Measurements from ENCODE around the gene KCTD11. TPM values are rescaled to one million over a fixed set of nuclear protein-coding genes. Genes with fewer than 3 reads are reported as not detected.

The KCTD11 gene
- total RNA-seq, 1 experiment from 2014 or later: 3.8 TPM

DNA sequence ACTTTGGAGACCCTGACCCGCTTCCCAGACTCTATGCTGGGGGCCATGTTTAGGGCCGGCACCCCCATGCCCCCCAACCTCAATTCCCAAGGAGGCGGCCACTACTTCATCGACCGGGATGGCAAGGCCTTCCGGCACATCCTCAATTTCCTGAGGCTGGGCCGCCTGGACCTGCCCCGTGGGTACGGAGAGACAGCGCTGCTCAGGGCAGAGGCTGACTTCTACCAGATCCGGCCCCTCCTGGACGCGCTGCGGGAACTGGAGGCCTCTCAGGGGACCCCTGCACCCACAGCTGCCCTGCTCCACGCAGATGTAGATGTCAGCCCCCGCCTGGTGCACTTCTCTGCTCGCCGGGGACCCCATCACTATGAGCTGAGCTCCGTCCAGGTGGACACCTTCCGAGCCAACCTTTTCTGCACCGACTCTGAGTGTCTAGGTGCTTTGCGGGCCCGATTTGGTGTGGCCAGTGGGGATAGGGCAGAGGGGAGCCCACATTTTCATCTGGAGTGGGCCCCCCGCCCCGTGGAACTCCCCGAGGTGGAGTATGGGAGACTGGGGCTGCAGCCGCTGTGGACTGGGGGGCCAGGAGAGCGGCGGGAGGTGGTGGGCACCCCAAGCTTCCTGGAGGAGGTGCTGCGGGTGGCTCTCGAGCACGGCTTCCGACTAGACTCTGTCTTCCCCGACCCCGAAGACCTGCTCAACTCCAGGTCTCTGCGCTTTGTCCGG lies 1.1 kb downstream of the KCTD11 start:
- H3K9me3 ChIP-seq (ENCODE audit: low read depth, low read length, poor library complexity, severe bottlenecking): no peaks in the 10 kb centered on the region
- intact Hi-C loops (cut with micrococcal nuclease; ENCODE audit: unreplicated experiment): loop anchor here (10.0 kb wide), 1 partner anchor 132 kb away; the partner anchor contains the start of genes POLR2A and SLC35G6
- POLR2A ChIA-PET (ENCODE audit: low non-redundant PET): no interaction called here
- H3K27ac ChIP-seq (ENCODE audit: low read depth, low read length, poor library complexity, severe bottlenecking): no peak overlapping the region
- peak overlapping the region; percentile 93 for H3K4me3 ChIP-seq (ENCODE audit: low read depth, low read length, poor library complexity, severe bottlenecking)
- CTCF ChIA-PET: no interaction called here
- H3K4me1 ChIP-seq (ENCODE audit: insufficient read depth, low read length, poor library complexity, severe bottlenecking): peaks cover 38% of the 10 kb centered on the region
- BruUV-seq (replicated peaks): no TSS peak
- no peak for TF ChIP-seq EZH2 (IDR thresholded peaks at IDR 0.05; ENCODE audit: borderline replicate concordance, low read depth, low read length, poor library complexity, severe bottlenecking)
- TF ChIP-seq, protein P1, sequence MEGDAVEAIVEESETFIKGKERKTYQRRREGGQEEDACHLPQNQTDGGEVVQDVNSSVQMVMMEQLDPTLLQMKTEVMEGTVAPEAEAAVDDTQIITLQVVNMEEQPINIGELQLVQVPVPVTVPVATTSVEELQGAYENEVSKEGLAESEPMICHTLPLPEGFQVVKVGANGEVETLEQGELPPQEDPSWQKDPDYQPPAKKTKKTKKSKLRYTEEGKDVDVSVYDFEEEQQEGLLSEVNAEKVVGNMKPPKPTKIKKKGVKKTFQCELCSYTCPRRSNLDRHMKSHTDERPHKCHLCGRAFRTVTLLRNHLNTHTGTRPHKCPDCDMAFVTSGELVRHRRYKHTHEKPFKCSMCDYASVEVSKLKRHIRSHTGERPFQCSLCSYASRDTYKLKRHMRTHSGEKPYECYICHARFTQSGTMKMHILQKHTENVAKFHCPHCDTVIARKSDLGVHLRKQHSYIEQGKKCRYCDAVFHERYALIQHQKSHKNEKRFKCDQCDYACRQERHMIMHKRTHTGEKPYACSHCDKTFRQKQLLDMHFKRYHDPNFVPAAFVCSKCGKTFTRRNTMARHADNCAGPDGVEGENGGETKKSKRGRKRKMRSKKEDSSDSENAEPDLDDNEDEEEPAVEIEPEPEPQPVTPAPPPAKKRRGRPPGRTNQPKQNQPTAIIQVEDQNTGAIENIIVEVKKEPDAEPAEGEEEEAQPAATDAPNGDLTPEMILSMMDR (conservative IDR thresholded peaks at IDR 0.05; ENCODE audit: low read depth, low read length): no peak
- no peaks in the 10 kb centered on the region for H3K27me3 ChIP-seq (replicated peaks; ENCODE audit: insufficient read depth, low read depth, low read length, poor library complexity)
- no peaks in the 10 kb centered on the region for H3K36me3 ChIP-seq (ENCODE audit: insufficient read depth, low read length, poor library complexity, severe bottlenecking)
- no peak for DNase-seq (ENCODE audit: low spot score)

DNA sequence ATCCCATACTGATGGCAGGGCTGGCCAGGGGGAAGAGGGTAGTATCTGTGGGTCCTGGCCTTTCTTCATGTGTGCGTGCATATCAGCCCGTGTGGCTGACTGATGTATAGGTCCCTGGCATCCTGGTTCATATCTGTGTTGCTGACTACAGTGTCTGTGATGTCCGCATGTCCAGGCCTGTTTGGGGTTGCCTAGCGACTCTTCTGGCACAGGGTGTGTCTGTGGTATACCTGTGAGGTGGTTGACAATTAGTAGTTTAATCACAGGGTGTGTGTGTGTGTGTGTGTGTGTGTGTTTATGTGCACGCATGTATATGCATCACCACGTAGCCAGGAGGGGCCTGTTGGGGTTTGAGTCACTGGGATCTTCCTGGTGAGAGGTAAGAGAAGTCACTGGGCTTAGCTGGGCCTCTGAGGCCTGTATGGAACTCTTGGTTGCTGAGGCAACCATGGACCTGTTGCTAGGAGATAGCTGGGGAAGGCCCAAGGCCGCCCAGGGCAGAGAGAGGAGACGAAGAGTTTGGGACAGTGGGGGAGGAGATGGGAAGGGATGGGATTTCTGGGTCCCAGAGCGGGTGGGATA lies 2.4 kb downstream of the KCTD11 start:
- peaks cover 33% of the 10 kb centered on the region for H3K4me1 ChIP-seq (ENCODE audit: insufficient read depth, low read length, poor library complexity, severe bottlenecking)
- intact Hi-C loops (cut with micrococcal nuclease; ENCODE audit: unreplicated experiment): loop anchor here (10.0 kb wide), 1 partner anchor 130 kb away; the partner anchor contains the start of genes POLR2A and SLC35G6
- no peaks in the 10 kb centered on the region for H3K36me3 ChIP-seq (ENCODE audit: insufficient read depth, low read length, poor library complexity, severe bottlenecking)
- CTCF ChIA-PET: interaction anchor here (1.0 kb wide), 1 partner anchor 206 kb away, joined by 3 read pairs; no protein-coding TSS in a partner anchor
- H3K27me3 ChIP-seq (replicated peaks; ENCODE audit: insufficient read depth, low read depth, low read length, poor library complexity): no peaks in the 10 kb centered on the region
- DNase-seq (ENCODE audit: low spot score): peak; percentile 43
- TF ChIP-seq, protein P1 (conservative IDR thresholded peaks at IDR 0.05; ENCODE audit: low read depth, low read length): no peak
- TF ChIP-seq EZH2 (IDR thresholded peaks at IDR 0.05; ENCODE audit: borderline replicate concordance, low read depth, low read length, poor library complexity, severe bottlenecking): no peak
- BruUV-seq (replicated peaks): no TSS peak
- H3K4me3 ChIP-seq (ENCODE audit: low read depth, low read length, poor library complexity, severe bottlenecking): no peak overlapping the region
- no peaks in the 10 kb centered on the region for H3K9me3 ChIP-seq (ENCODE audit: low read depth, low read length, poor library complexity, severe bottlenecking)
- POLR2A ChIA-PET (ENCODE audit: low non-redundant PET): no interaction called here
- no peak overlapping the region for H3K27ac ChIP-seq (ENCODE audit: low read depth, low read length, poor library complexity, severe bottlenecking)

DNA sequence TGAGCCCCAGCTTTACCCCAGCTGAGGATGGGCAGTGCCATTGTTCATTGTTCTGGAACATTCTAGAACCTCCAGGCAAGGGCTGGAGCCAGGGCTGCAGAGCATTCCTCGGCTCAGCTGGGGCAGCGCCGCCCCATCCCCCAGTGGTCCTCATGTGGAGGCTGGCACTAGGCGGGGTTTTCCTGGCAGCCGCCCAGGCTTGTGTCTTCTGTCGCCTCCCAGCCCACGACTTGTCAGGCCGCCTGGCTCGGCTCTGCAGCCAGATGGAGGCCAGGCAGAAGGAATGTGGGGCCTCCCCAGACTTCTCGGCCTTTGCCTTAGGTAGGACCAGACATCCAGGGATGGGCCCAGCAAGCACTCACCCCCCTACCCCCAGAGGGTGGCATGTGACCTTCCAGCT lies 3.1 kb downstream of the KCTD11 start, which contains the start of gene TMEM95:
TSS of gene TMEM95 (plus strand) at position 104 of the 400 bp plus-strand sequence. CDS start at position 153, 49 bp downstream.
- Histone ChIP-seq H3K9me3 (ENCODE audit: low read depth, low read length, poor library complexity, severe bottlenecking) (no peaks in the 10 kb centered on the region), H3K27me3 (replicated peaks; ENCODE audit: insufficient read depth, low read depth, low read length, poor library complexity) (no peaks in the 10 kb centered on the region), H3K4me1 (ENCODE audit: insufficient read depth, low read length, poor library complexity, severe bottlenecking) (peaks cover 27% of the 10 kb centered on the region), H3K27ac (ENCODE audit: low read depth, low read length, poor library complexity, severe bottlenecking) (no peak within 1 kb of the TSS), H3K4me3 (ENCODE audit: low read depth, low read length, poor library complexity, severe bottlenecking) (no peak within 1 kb of the TSS), H3K36me3 (ENCODE audit: insufficient read depth, low read length, poor library complexity, severe bottlenecking) (no peaks in the 10 kb centered on the region)
- ChIA-PET POLR2A (ENCODE audit: low non-redundant PET) (no interaction called here), CTCF (interaction anchor here (0.9 to 1.7 kb wide), 3 partner anchors 205 to 234 kb away, joined by 3 to 11 read pairs (median 4); no protein-coding TSS in a partner anchor)
- peak; percentile 70 for DNase-seq (ENCODE audit: low spot score)
- intact Hi-C loops (cut with micrococcal nuclease; ENCODE audit: unreplicated experiment): loop anchor here (5.0 to 10.0 kb wide), 2 partner anchors 82 to 130 kb away; partner anchors contain the start of genes FGF11, POLR2A, SLC35G6 and TMEM102
- TF ChIP-seq, protein P1 (conservative IDR thresholded peaks at IDR 0.05; ENCODE audit: low read depth, low read length): no peak
- TF ChIP-seq EZH2 (IDR thresholded peaks at IDR 0.05; ENCODE audit: borderline replicate concordance, low read depth, low read length, poor library complexity, severe bottlenecking): no peak
- BruUV-seq (replicated peaks): no TSS peak

All from A673 (cell line).